ENCODE data around the gene GALK1.

DNA sequence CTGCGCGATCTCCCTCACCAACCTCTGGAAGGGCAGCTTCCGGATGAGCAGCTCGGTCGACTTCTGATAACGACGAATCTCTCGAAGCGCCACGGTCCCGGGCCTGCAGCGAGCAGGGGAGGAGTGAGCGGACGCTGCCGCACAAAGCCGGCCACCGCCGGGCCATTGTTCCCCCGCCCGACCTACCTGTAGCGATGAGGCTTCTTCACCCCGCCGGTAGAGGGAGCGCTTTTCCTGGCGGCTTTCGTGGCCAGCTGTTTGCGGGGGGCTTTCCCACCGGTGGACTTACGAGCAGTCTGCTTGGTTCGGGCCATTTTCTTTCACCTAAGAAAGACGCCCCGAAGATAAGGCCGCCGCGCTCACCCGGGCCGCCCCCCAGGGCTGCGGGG lies 13.9 kb upstream of the GALK1 start:
- TF ChIP-seq, protein P1, sequence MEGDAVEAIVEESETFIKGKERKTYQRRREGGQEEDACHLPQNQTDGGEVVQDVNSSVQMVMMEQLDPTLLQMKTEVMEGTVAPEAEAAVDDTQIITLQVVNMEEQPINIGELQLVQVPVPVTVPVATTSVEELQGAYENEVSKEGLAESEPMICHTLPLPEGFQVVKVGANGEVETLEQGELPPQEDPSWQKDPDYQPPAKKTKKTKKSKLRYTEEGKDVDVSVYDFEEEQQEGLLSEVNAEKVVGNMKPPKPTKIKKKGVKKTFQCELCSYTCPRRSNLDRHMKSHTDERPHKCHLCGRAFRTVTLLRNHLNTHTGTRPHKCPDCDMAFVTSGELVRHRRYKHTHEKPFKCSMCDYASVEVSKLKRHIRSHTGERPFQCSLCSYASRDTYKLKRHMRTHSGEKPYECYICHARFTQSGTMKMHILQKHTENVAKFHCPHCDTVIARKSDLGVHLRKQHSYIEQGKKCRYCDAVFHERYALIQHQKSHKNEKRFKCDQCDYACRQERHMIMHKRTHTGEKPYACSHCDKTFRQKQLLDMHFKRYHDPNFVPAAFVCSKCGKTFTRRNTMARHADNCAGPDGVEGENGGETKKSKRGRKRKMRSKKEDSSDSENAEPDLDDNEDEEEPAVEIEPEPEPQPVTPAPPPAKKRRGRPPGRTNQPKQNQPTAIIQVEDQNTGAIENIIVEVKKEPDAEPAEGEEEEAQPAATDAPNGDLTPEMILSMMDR (conservative IDR thresholded peaks at IDR 0.05 in 1 of 2, IDR thresholded peaks at IDR 0.05 in 1 of 2; ENCODE audit: low read depth in 1 of 2, low read length in 2 of 2), result peak; percentile 40 to 48
- no peak for TF ChIP-seq EZH2 (IDR thresholded peaks at IDR 0.05; ENCODE audit: low read length, missing control alignments)
